ENCODE measurements around the gene EYA2.
A peak's percentile ranks its signal among the peaks of the same experiment; 100 is the strongest.

The EYA2 gene

GRCh38 chr20:46894579-46894958, at the start of gene EYA2:
Gene EYA2 (plus strand): TSS chr20:46894843. CDS start chr20:46990011, 95,168 bp downstream.
- DNase-seq (ENCODE audit: low read depth) = no peak

GRCh38 chr20:46844965-46845364, 49.7 kb upstream of the EYA2 start:
- no peak for DNase-seq (ENCODE audit: low read depth)
- H3K4me3 ChIP-seq (ENCODE audit: low read length) = no peak overlapping the region
- TF ChIP-seq CTCF (conservative IDR thresholded peaks at IDR 0.05; ENCODE audit: low read depth, low read length) = no peak

More at GRCh38 chr20:46894579-46894958, at the start of gene EYA2:
- H3K4me3 ChIP-seq (ENCODE audit: low read length) = peak within 1 kb of the TSS; percentile 72
- no peak for TF ChIP-seq CTCF (conservative IDR thresholded peaks at IDR 0.05; ENCODE audit: low read depth, low read length)

GRCh38 chr20:46849269-46849668, 45.4 kb upstream of the EYA2 start:
- H3K4me3 ChIP-seq (ENCODE audit: low read length) = no peak overlapping the region
- no peak for DNase-seq (ENCODE audit: low read depth)
- no peak for TF ChIP-seq CTCF (conservative IDR thresholded peaks at IDR 0.05; ENCODE audit: low read depth, low read length)

GRCh38 chr20:46849751-46850150, 44.9 kb upstream of the EYA2 start:
- no peak for TF ChIP-seq CTCF (conservative IDR thresholded peaks at IDR 0.05; ENCODE audit: low read depth, low read length)
- DNase-seq (ENCODE audit: low read depth) = no peak

GRCh38 chr20:46850416-46850815, 44.2 kb upstream of the EYA2 start:
- TF ChIP-seq CTCF (conservative IDR thresholded peaks at IDR 0.05; ENCODE audit: low read depth, low read length) = no peak
- no peak for DNase-seq (ENCODE audit: low read depth)
- H3K4me3 ChIP-seq (ENCODE audit: low read length) = no peak overlapping the region

More at GRCh38 chr20:46849751-46850150, 44.9 kb upstream of the EYA2 start:
- no peak overlapping the region for H3K4me3 ChIP-seq (ENCODE audit: low read length)

- H3K4me3 ChIP-seq (ENCODE audit: low read length) = no peak overlapping the region
- DNase-seq (ENCODE audit: low read depth) = no peak
Measured at GRCh38 chr20:46850896-46851295, 43.7 kb upstream of the EYA2 start.

More at GRCh38 chr20:46850896-46851295, 43.7 kb upstream of the EYA2 start:
- TF ChIP-seq CTCF (conservative IDR thresholded peaks at IDR 0.05; ENCODE audit: low read depth, low read length) = no peak
